ENCODE data around the gene RBPMS2.
A peak's percentile ranks its signal among the peaks of the same experiment; 100 is the strongest.
"Not testable (repeated sequence)": the region's sequence is repeated elsewhere in the genome, so short reads cannot be mapped to it uniquely, and the experiment has no call there.

RBPMS2 gene

GRCh38 chr15:64751464-64751863 lies 23.9 kb downstream of the RBPMS2 start:
- no peak for DNase-seq

GRCh38 chr15:64749999-64750657 lies 25.3 kb downstream of the RBPMS2 start:
- peak; percentile 59 for DNase-seq

GRCh38 chr15:64749167-64749566 lies 26.2 kb downstream of the RBPMS2 start:
- DNase-seq = no peak

GRCh38 chr15:64748251-64748650 lies 27.1 kb downstream of the RBPMS2 start:
- DNase-seq = no peak

- DNase-seq = no peak
These were observed 27.8 kb downstream of the RBPMS2 start for GRCh38 chr15:64747578-64747977.

GRCh38 chr15:64746921-64747320 lies 28.5 kb downstream of the RBPMS2 start:
- no peak for DNase-seq

GRCh38 chr15:64746356-64746755 lies 29.0 kb downstream of the RBPMS2 start:
- DNase-seq = no peak

GRCh38 chr15:64743691-64744090 lies 31.7 kb downstream of the RBPMS2 start:
- DNase-seq = no peak

- no peak for DNase-seq
These were observed 32.5 kb downstream of the RBPMS2 start for GRCh38 chr15:64742921-64743320.

GRCh38 chr15:64742385-64742784 lies 33.0 kb downstream of the RBPMS2 start:
- no peak for DNase-seq

- not testable (repeated sequence) for DNase-seq
These were observed 33.7 kb downstream of the RBPMS2 start for GRCh38 chr15:64741708-64742107.

GRCh38 chr15:64740311-64741170 lies 34.8 kb downstream of the RBPMS2 start:
- peak; percentile 77 for DNase-seq

- no peak for DNase-seq
These were observed 35.7 kb downstream of the RBPMS2 start for GRCh38 chr15:64739577-64740143.

GRCh38 chr15:64739156-64739555 lies 36.2 kb downstream of the RBPMS2 start:
- peak; percentile 52 for DNase-seq

GRCh38 chr15:64738226-64739095 lies 36.9 kb downstream of the RBPMS2 start:
- peak; percentile 88 for DNase-seq

GRCh38 chr15:64732156-64732860 lies 43.1 kb downstream of the RBPMS2 start:
- no peak for DNase-seq

- DNase-seq = no peak
These were observed 43.6 kb downstream of the RBPMS2 start for GRCh38 chr15:64731805-64732151.

GRCh38 chr15:64731012-64731804 lies 44.2 kb downstream of the RBPMS2 start:
- DNase-seq = peak; percentile 94

- DNase-seq = no peak
These were observed 45.2 kb downstream of the RBPMS2 start for GRCh38 chr15:64730151-64730550.

GRCh38 chr15:64720188-64720587 lies 55.2 kb downstream of the RBPMS2 start:
- no peak for DNase-seq

GRCh38 chr15:64717735-64718495 lies 57.5 kb downstream of the RBPMS2 start:
- DNase-seq = no peak
